GM12872 (cell line): ENCODE measurements around the gene CHST11.

Experiments
- CTCF ChIP-seq: IDR thresholded peaks from 3 replicates; pipeline ENCODE4 v1.5.1; 2011; ENCODE audit warnings: low read depth, mild to moderate bottlenecking, low read length, moderate library complexity; ENCODE audit not compliant: insufficient read depth

The CHST11 gene

GRCh38 chr12:104581005-104581570, 124.3 kb downstream of the CHST11 start:
- no peak for TF ChIP-seq CTCF

- TF ChIP-seq CTCF, result peak; percentile 9; the same call in 1 of the 3 replicates
Observed at GRCh38 chr12:104582739-104583138, 126.0 kb downstream of the CHST11 start.

- TF ChIP-seq CTCF, result no peak
Observed at GRCh38 chr12:104583301-104583700, 126.6 kb downstream of the CHST11 start.

GRCh38 chr12:104585448-104586055, 128.8 kb downstream of the CHST11 start:
- no peak for TF ChIP-seq CTCF

- no peak for TF ChIP-seq CTCF
Observed at GRCh38 chr12:104586351-104586919, 129.7 kb downstream of the CHST11 start.

- TF ChIP-seq CTCF, result no peak
Observed at GRCh38 chr12:104588047-104588920, 131.5 kb downstream of the CHST11 start.
